Ishikawa (cell line): ENCODE measurements around the gene FAM3C.

Experiments
- EGR1 ChIP-seq: IDR thresholded peaks from 2 replicates; pipeline ENCODE4 v1.6.1; 2012
- EP300 ChIP-seq: IDR thresholded peaks from 2 replicates; pipeline ENCODE4 v1.6.1; 2012; ENCODE audit warnings: borderline replicate concordance
- FOXM1 ChIP-seq: IDR thresholded peaks from 2 replicates; pipeline ENCODE4 v1.6.1; 2012; ENCODE audit warnings: low read depth, borderline replicate concordance
- MAX ChIP-seq: IDR thresholded peaks from 2 replicates; pipeline ENCODE4 v1.6.1; 2012
- RAD21 ChIP-seq: IDR thresholded peaks from 2 replicates; pipeline ENCODE4 v1.6.1; 2012; ENCODE audit warnings: low read depth
- REST ChIP-seq: IDR thresholded peaks from 2 replicates; pipeline ENCODE4 v1.6.1; 2012; ENCODE audit warnings: low read depth, mild to moderate bottlenecking
- TAF1 ChIP-seq: IDR thresholded peaks from 2 replicates; pipeline ENCODE4 v1.6.1; 2012; ENCODE audit warnings: low read depth, mild to moderate bottlenecking
- TCF12 ChIP-seq: IDR thresholded peaks from 2 replicates; pipeline ENCODE4 v1.6.1; 2012; ENCODE audit warnings: low read depth
- TEAD4 ChIP-seq: IDR thresholded peaks from 2 replicates; pipeline ENCODE4 v1.6.1; 2012

- TF ChIP-seq REST (no peak), EP300 (no peak), FOXM1 (no peak), TCF12 (no peak), MAX (no peak), TEAD4 (no peak), RAD21 (no peak), TAF1 (no peak), EGR1 (no peak)
Observed at GRCh38 chr7:121394709-121395140, 1.4 kb downstream of the FAM3C start.
